K562 (cell line): Measurements from ENCODE around the gene PCP4L1. TPM values are rescaled to one million over a fixed set of nuclear protein-coding genes. Genes with fewer than 3 reads are reported as not detected.

Experiments
- ATAC-seq: fragments of 200-7000 bp; cut with Tn5 transposase; 3 replicates; pipeline ENCODE4 v1.9.1; 2020; ENCODE audit warnings: moderate library complexity
- BruUV-seq: library from RNA; stranded (reverse); fragments of 400-500 nt; replicated peaks from 2 replicates; lab custom pipeline; 2021; lab: Mats Ljungman, UMichigan
- CTCF ChIA-PET: fragments of 300-600 bp; formaldehyde crosslinking; extraction: SDS; loops from one replicate; lab custom pipeline; 2021; ENCODE audit warnings: low intra/inter-chr PET ratio; lab: Yijun Ruan, JAX
- POLR2A ChIA-PET: fragments of 300-600, 350-650 bp; sonication (Branson Sonifier 250); formaldehyde crosslinking; extraction: SDS; loops from one replicate; lab custom pipeline; 2021; ENCODE audit warnings: antibody characterized with exemption, inconsistent platforms; lab: Yijun Ruan, JAX
- DNase-seq, 4 experiments: peaks; one replicate each; pipeline versions ENCODE4 v3.0.0 to v3.0.0-alpha.2; 2011 to 2018; ENCODE audit warnings: low spot score in 3 of 4, mixed read lengths in 3 of 4; ENCODE audit errors: extremely low read depth in 1 of 4
- FAIRE-seq: peaks from 2 replicates; lab custom pipeline; 2011; peaks lifted over from hg19 to GRCh38; lab: Jason Lieb, UNC
- H2AFZ ChIP-seq: 2 replicates; pipeline ENCODE4 v1.6.0; 2011; ENCODE audit warnings: low read depth, low read length, control low read depth, inconsistent platforms
- H3K27ac ChIP-seq: fragments of 200-600 bp; 3 replicates; pipeline ENCODE4 v1.8.0; 2011; ENCODE audit warnings: low read depth, mild to moderate bottlenecking, control low read depth, inconsistent platforms, low read length, moderate library complexity, mixed read lengths; ENCODE audit errors: extremely low read depth
- H3K27me3 ChIP-seq, 2 experiments: fragments of 300-600 bp in 1 of 2; 2 replicates in 1 of 2; 3 replicates in 1 of 2; pipeline versions ENCODE4 v1.6.0 to v1.8.0; 2011; ENCODE audit warnings: inconsistent platforms in 2 of 2, low read length in 2 of 2, mild to moderate bottlenecking in 1 of 2, mixed read lengths in 1 of 2, moderate library complexity in 1 of 2; ENCODE audit not compliant: control insufficient read depth in 2 of 2, insufficient read depth in 2 of 2
- H3K36me3 ChIP-seq: fragments of 300-600 bp; 3 replicates; pipeline ENCODE4 v1.8.0; 2011; ENCODE audit warnings: mild to moderate bottlenecking, low read length, inconsistent platforms; ENCODE audit not compliant: control insufficient read depth, insufficient read depth
- H3K4me1 ChIP-seq, 2 experiments: fragments of 200-600 bp in 1 of 2; replicated peaks in 1 of 2; 2 replicates in 1 of 2; 3 replicates in 1 of 2; pipeline versions ENCODE4 v1.5.1 to v1.8.0; 2011; ENCODE audit warnings: inconsistent platforms in 2 of 2, low read length in 2 of 2, mild to moderate bottlenecking in 1 of 2, mixed read lengths in 1 of 2, moderate library complexity in 1 of 2; ENCODE audit not compliant: control insufficient read depth in 2 of 2, insufficient read depth in 2 of 2
- H3K4me2 ChIP-seq: 2 replicates; pipeline ENCODE4 v1.6.1; 2011; ENCODE audit warnings: low read length, control low read depth, inconsistent platforms, mixed read lengths; ENCODE audit not compliant: insufficient read depth
- H3K4me3 ChIP-seq: fragments of 200-600 bp; sonication (generic), shearing (Covaris generic); 2 replicates; pipeline ENCODE4 v1.5.1; 2016; ENCODE audit warnings: control low read depth, inconsistent platforms
- H3K79me2 ChIP-seq: fragments of 200-600 bp; 3 replicates; pipeline ENCODE4 v1.8.0; 2011; ENCODE audit warnings: low read length, inconsistent platforms; ENCODE audit not compliant: control insufficient read depth, insufficient read depth
- H3K9ac ChIP-seq, 2 experiments: 2 replicates each; pipeline versions ENCODE4 v1.6.0 to v1.6.1; 2011; ENCODE audit warnings: low read depth in 2 of 2, low read length in 2 of 2, control low read depth in 1 of 2, inconsistent platforms in 1 of 2, mild to moderate bottlenecking in 1 of 2, mixed read lengths in 1 of 2; ENCODE audit not compliant: insufficient read depth in 1 of 2
- H3K9me1 ChIP-seq: one replicate; pipeline ENCODE4 v1.6.0; 2011; ENCODE audit warnings: inconsistent platforms, mild to moderate bottlenecking, low read length, moderate library complexity; ENCODE audit not compliant: control insufficient read depth, insufficient read depth
- H3K9me3 ChIP-seq: replicated peaks from 2 replicates; pipeline ENCODE4 v1.5.1; 2011; ENCODE audit warnings: low read depth, low read length, inconsistent platforms; ENCODE audit not compliant: control insufficient read depth, insufficient read depth
- H4K20me1 ChIP-seq: replicated peaks from 2 replicates; pipeline ENCODE4 v1.6.1; 2011; ENCODE audit warnings: low read length, inconsistent platforms, mixed read lengths; ENCODE audit not compliant: control insufficient read depth, insufficient read depth
- LEF1 ChIP-seq: fragments of 450-650 bp; IDR thresholded peaks from 2 replicates; pipeline ENCODE4 v1.6.1; 2016; ENCODE audit warnings: mild to moderate bottlenecking
- SMAD1 ChIP-seq: fragments of 150-350 bp; IDR thresholded peaks from 2 replicates; pipeline ENCODE4 v1.6.1; 2014; ENCODE audit warnings: low read length, low read depth; ENCODE audit not compliant: partially characterized antibody
- SPI1 ChIP-seq: IDR thresholded peaks from 2 replicates; pipeline ENCODE4 v1.6.1; 2011; ENCODE audit warnings: low read depth, low read length, control low read depth, borderline replicate concordance
- U2AF1 ChIP-seq: fragments of 200-400 bp; formaldehyde crosslinking; optimal IDR thresholded peaks from 2 replicates; pipeline ENCODE3; 2017; ENCODE audit warnings: mild to moderate bottlenecking, low read depth, low read length, moderate library complexity
- ZNF174 ChIP-seq: fragments of 250-450 bp; sonication (Bioruptor Pico); IDR thresholded peaks from 2 replicates; pipeline ENCODE4 v1.4.0; 2020; ENCODE audit warnings: mild to moderate bottlenecking
- ZNF384 ChIP-seq: IDR thresholded peaks from 2 replicates; pipeline ENCODE4 v1.6.1; 2012; ENCODE audit warnings: low read depth, low read length, improper control_type of control experiment
- WGBS: fragments of 100-300 bp; shearing (Covaris generic); methylation state at CpG from one replicate; pipeline ENCODE4 v1.1.6; 2016; ENCODE audit warnings: low coverage, mixed read lengths; ENCODE audit not compliant: insufficient coverage; ENCODE audit errors: missing lambda C conversion rate; 5-methylcytosine and 5-hydroxymethylcytosine counted together
- in situ Hi-C: fragments of 300-500 bp; cut with MboI; formaldehyde crosslinking; loops from 4 replicates; pipeline ENCODE4 v1.15.0; 2018; ENCODE audit warnings: inconsistent platforms, mixed read lengths
- intact Hi-C: fragments of 100-400 bp; cut with micrococcal nuclease; formaldehyde crosslinking; loops from 2 replicates; pipeline ENCODE4 v1.14.2; 2022
- polyA plus RNA-seq, 8 experiments: library from polyadenylated mRNA; depleted of rRNA in 4 of 8; stranded (reverse) in 5 of 8; unstranded in 3 of 8; fragments of >200 nt; fragmentation: Nextera tagmentation in 2 of 8; fragmentation: Illumina TruSeq in 1 of 8; extraction: Ambion mirVana in 2 of 8; extraction: Trizol in 1 of 8; gene quantifications; 2 replicates each; pipeline versions ENCODE4 v1.2.1 to v1.2.3, GENCODE V29; 2011 to 2014; ENCODE audit warnings: inconsistent platforms in 1 of 8, missing spikeins in 1 of 8
- total RNA-seq, 7 experiments: library from RNA; depleted of rRNA in 6 of 7; stranded (reverse); fragments of >200 nt in 6 of 7; fragmentation: Illumina TruSeq in 2 of 7; extraction: Trizol in 2 of 7; gene quantifications; 2 replicates each; pipeline versions ENCODE4 v1.2.1 to v1.2.3, GENCODE V29; 2011 to 2021; ENCODE audit warnings: low replicate concordance in 1 of 7
- TF ChIP-seq, protein P1 (sequence below): fragments of 150-350 bp; conservative IDR thresholded peaks from 2 replicates; pipeline ENCODE4 v1.6.1; 2014; ENCODE audit warnings: low read length
- TF ChIP-seq, protein P2 (sequence below): fragments of 250-450 bp; sonication (Bioruptor Pico); IDR thresholded peaks from 2 replicates; pipeline ENCODE4 v1.4.0; 2020; ENCODE audit warnings: mild to moderate bottlenecking, moderate library complexity

PCP4L1 gene
- total and polyA plus RNA-seq, 9 of the 15 experiments (the other 6 are each of a cell fraction or from before 2014, with no cell fraction given): not detected

GRCh38 chr1:161297415-161297814, 38.9 kb downstream of the PCP4L1 start:
- no peak for TF ChIP-seq U2AF1
- no peak for TF ChIP-seq ZNF174
- no peaks in the 10 kb centered on the region for H3K36me3 ChIP-seq
- H3K4me3 ChIP-seq: no peak overlapping the region
- no peaks in the 10 kb centered on the region for H3K9me1 ChIP-seq
- no peak overlapping the region for H3K4me2 ChIP-seq
- no peaks in the 10 kb centered on the region for H4K20me1 ChIP-seq
- no peak overlapping the region for H3K27ac ChIP-seq
- no peak overlapping the region for H3K9ac ChIP-seq
- no peak for DNase-seq
- in situ Hi-C loops: no loop called here
- no peak overlapping the region for H2AFZ ChIP-seq
- POLR2A ChIA-PET: interaction anchor here (0.6 kb wide), 1 partner anchor 120 kb away, joined by 3 read pairs; the partner anchor contains the start of gene B4GALT3
- intact Hi-C loops: no loop called here
- no peak for ATAC-seq
- H3K9me3 ChIP-seq: no peaks in the 10 kb centered on the region
- FAIRE-seq: no peak
- BruUV-seq: no TSS peak
- H3K27me3 ChIP-seq: no peaks in the 10 kb centered on the region
- CTCF ChIA-PET: no interaction called here
- peaks cover 0 to 6% of the 10 kb centered on the region in 2 experiments; a peak in 1 of 5 replicates for H3K4me1 ChIP-seq
- no peaks in the 10 kb centered on the region for H3K79me2 ChIP-seq

DNA sequence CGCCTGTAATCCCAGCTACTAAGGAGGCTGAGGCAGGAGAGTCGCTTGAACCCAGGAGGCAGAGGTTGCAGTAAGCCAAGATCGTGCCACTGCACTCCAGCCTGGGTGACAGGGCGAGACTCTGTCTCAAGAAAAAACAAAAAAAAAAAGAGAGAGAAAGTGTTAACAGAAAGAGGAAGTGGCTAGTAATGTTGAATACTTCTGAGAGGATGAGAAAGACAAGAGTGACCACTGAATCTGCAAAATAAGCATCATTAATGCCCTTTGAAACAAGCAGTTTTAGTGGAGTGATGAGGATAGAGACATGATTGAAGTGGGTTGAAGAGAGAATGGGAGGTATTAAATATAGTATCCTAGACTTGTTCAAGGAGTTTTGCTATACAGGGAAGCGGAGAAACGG, 39.6 kb downstream of the PCP4L1 start:
- H2AFZ ChIP-seq: no peak overlapping the region
- CTCF ChIA-PET: no interaction called here
- intact Hi-C loops: no loop called here

More for the DNA sequence above, 39.6 kb downstream of the PCP4L1 start:
- DNase-seq (no peak), FAIRE-seq (no peak), ATAC-seq (no peak)
- Histone ChIP-seq H3K36me3 (peaks cover 4% of the 10 kb centered on the region; the same call in 2 of the 3 replicates), H4K20me1 (no peaks in the 10 kb centered on the region), H3K79me2 (no peaks in the 10 kb centered on the region), H3K9ac (no peak overlapping the region), H3K9me3 (no peaks in the 10 kb centered on the region), H3K4me2 (no peak overlapping the region), H3K27ac (no peak overlapping the region), H3K27me3 (no peaks in the 10 kb centered on the region), H3K4me1 (peaks cover 0 to 5% of the 10 kb centered on the region in 2 experiments; a peak in 1 of 5 replicates), H3K9me1 (no peaks in the 10 kb centered on the region), H3K4me3 (no peak overlapping the region)
- TF ChIP-seq SMAD1 (no peak), SPI1 (peak; percentile 95), ZNF384 (0 out of 2 replicates have a peak, but pooled peaks have one; percentile 11), LEF1 (no peak)
- TF ChIP-seq, protein P1, sequence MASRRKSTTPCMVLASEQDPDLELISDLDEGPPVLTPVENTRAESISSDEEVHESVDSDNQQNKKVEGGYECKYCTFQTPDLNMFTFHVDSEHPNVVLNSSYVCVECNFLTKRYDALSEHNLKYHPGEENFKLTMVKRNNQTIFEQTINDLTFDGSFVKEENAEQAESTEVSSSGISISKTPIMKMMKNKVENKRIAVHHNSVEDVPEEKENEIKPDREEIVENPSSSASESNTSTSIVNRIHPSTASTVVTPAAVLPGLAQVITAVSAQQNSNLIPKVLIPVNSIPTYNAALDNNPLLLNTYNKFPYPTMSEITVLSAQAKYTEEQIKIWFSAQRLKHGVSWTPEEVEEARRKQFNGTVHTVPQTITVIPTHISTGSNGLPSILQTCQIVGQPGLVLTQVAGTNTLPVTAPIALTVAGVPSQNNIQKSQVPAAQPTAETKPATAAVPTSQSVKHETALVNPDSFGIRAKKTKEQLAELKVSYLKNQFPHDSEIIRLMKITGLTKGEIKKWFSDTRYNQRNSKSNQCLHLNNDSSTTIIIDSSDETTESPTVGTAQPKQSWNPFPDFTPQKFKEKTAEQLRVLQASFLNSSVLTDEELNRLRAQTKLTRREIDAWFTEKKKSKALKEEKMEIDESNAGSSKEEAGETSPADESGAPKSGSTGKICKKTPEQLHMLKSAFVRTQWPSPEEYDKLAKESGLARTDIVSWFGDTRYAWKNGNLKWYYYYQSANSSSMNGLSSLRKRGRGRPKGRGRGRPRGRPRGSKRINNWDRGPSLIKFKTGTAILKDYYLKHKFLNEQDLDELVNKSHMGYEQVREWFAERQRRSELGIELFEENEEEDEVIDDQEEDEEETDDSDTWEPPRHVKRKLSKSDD: no peak
- TF ChIP-seq, protein P2, sequence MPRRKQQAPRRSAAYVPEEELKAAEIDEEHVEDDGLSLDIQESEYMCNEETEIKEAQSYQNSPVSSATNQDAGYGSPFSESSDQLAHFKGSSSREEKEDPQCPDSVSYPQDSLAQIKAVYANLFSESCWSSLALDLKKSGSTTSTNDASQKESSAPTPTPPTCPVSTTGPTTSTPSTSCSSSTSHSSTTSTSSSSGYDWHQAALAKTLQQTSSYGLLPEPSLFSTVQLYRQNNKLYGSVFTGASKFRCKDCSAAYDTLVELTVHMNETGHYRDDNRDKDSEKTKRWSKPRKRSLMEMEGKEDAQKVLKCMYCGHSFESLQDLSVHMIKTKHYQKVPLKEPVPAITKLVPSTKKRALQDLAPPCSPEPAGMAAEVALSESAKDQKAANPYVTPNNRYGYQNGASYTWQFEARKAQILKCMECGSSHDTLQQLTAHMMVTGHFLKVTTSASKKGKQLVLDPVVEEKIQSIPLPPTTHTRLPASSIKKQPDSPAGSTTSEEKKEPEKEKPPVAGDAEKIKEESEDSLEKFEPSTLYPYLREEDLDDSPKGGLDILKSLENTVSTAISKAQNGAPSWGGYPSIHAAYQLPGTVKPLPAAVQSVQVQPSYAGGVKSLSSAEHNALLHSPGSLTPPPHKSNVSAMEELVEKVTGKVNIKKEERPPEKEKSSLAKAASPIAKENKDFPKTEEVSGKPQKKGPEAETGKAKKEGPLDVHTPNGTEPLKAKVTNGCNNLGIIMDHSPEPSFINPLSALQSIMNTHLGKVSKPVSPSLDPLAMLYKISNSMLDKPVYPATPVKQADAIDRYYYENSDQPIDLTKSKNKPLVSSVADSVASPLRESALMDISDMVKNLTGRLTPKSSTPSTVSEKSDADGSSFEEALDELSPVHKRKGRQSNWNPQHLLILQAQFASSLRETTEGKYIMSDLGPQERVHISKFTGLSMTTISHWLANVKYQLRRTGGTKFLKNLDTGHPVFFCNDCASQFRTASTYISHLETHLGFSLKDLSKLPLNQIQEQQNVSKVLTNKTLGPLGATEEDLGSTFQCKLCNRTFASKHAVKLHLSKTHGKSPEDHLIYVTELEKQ (CRISPR knock-in tag): no peak
- BruUV-seq: no TSS peak
- POLR2A ChIA-PET: no interaction called here
- in situ Hi-C loops: no loop called here
- WGBS: 64% methylated on average over 3 of the region's 6 CpGs
